GM19455 (cell line): ENCODE data around the gene BMP6.

Experiments used
- ATAC-seq: cut with Tn5 transposase; IDR thresholded peaks from one replicate; pipeline ENCODE4 v1.9.1; 2021; ENCODE audit not compliant: unreplicated experiment

Gene BMP6

GRCh38 chr6:7823552-7823951 is 97.7 kb downstream of the BMP6 start:
- no peak for ATAC-seq

GRCh38 chr6:7825986-7826385 is 100.1 kb downstream of the BMP6 start:
- no peak for ATAC-seq

- no peak for ATAC-seq
Measured at GRCh38 chr6:7827142-7827541, 101.2 kb downstream of the BMP6 start.

- no peak for ATAC-seq
Measured at GRCh38 chr6:7828124-7828523, 102.2 kb downstream of the BMP6 start.

GRCh38 chr6:7832904-7833750 is 107.2 kb downstream of the BMP6 start:
- no peak for ATAC-seq

GRCh38 chr6:7833751-7834070 is 107.8 kb downstream of the BMP6 start:
- no peak for ATAC-seq

- no peak for ATAC-seq
Measured at GRCh38 chr6:7836371-7837026, 110.6 kb downstream of the BMP6 start.

- no peak for ATAC-seq
Measured at GRCh38 chr6:7841781-7842468, 116.0 kb downstream of the BMP6 start.

- ATAC-seq: no peak
Measured at GRCh38 chr6:7846966-7847818, 121.3 kb downstream of the BMP6 start.

- ATAC-seq: no peak
Measured at GRCh38 chr6:7848229-7848628, 122.3 kb downstream of the BMP6 start.

- ATAC-seq: no peak
Measured at GRCh38 chr6:7851780-7852179, 125.9 kb downstream of the BMP6 start.

GRCh38 chr6:7859591-7859990 is 133.7 kb downstream of the BMP6 start:
- ATAC-seq: no peak

GRCh38 chr6:7865781-7866180 is 139.9 kb downstream of the BMP6 start:
- no peak for ATAC-seq

GRCh38 chr6:7866526-7866925 is 140.6 kb downstream of the BMP6 start:
- ATAC-seq: no peak

GRCh38 chr6:7868926-7869325 is 143.0 kb downstream of the BMP6 start:
- no peak for ATAC-seq

GRCh38 chr6:7878401-7878964 is 152.6 kb downstream of the BMP6 start:
- ATAC-seq: no peak

- no peak for ATAC-seq
Measured at GRCh38 chr6:7879043-7879442, 153.1 kb downstream of the BMP6 start.

- no peak for ATAC-seq
Measured at GRCh38 chr6:7879579-7879978, 153.7 kb downstream of the BMP6 start.

GRCh38 chr6:7879980-7880717 is 154.2 kb downstream of the BMP6 start:
- no peak for ATAC-seq

GRCh38 chr6:7880718-7881107 is 154.8 kb downstream of the BMP6 start:
- ATAC-seq: no peak
